Measurements from ENCODE around the gene CRYZL1.
A peak's percentile ranks its signal among the peaks of the same experiment; 100 is the strongest.
"Not testable (repeated sequence)": the region's sequence is repeated elsewhere in the genome, so short reads cannot be mapped to it uniquely, and the experiment has no call there.

Gene CRYZL1

DNA sequence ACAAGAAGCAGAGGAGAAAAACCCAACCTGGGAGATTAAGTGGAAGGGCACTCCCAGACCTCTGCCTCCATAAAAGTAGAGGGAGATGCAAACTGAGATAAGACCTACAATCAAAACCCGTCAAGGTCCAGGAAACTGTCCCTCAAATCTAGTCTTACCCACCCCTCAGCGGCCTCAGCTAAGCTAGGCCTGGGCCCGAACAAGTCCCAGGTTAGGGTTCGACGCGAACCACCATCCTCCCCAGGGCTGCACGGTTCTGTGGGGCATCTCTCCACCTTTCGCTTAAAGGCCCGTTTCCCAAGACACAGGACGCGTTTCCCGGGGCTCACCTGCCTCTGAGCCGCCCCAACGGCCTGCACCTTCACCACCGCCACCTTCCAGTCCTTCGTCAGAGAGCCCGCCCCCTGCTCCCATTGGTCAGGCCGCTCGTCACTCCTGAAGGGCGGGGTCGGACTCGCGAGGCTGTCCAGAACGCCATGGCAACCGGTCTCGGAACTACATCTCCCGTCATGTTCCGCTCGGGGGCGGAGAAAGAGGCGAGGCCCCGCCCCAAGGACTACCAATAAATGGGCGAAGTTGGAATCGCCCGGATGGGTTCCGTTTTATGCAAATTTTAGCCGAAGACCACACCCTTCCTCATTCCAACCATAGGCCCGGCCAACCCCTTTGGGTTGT lies at the start of gene CRYZL1:
Gene CRYZL1 (minus strand): TSS at position 390 of the 675 bp plus-strand sequence. CDS start 10,190 bp downstream, outside the sequence.
- DNase-seq = peak; percentile 98 to 99 (median 99)

DNA sequence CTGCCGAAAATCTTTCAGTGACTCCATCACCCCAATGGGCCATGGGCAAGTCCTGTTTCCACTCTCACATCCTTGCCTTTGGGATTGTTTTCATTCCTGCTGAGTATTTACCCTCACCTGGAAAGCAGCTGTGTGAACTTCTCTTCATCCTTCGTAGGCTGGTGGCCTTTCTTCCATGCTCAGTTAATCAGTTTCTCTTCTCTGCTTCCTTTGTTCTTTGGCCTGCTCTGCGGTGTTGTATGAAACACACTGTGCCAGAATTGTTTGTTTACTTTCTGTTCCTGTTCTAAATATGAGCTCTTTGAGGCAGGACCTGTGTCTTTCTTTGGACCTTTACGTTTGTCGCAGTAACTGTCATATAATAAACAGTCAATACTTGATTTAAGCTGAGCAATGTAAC lies 49.3 kb upstream of the CRYZL1 start:
- DNase-seq = no peak

DNA sequence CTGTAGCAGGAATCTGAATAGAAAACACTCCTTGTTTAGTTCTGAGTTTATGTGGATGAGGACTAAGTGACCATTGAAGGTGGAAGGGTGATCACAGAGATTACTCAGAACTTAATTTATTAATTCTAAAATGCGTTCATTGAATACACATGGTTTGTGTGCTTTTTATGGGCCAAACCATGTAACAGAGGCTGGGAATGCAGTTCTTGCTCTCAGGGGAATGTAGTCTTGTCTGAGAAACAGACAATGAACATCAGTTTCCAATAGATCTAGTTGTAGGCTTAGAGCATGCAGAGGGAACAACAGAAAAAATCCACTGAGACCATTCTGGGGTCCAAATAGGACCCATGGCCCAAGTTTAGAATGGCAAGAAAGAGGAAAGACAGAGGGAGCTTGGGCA lies 46.8 kb upstream of the CRYZL1 start:
- DNase-seq = no peak

DNA sequence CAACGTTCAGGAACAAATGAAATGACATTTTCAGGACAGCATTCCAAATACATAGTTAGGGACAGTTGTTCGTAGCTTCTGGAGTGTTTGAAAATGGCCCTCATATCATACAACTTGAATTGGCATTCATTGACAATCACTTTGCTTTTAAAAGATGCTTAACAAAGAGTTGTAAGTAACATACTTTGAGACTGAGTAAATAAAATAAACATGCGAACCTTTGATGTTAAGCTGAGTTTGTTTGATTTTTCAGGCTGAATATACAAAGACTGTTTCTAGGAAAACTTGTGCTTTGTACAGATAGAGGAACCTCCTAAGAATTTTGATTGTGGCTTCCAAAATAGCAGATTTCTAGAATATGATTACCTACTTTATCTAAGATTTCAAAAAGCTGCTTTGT lies 46.1 kb upstream of the CRYZL1 start:
- DNase-seq = no peak

DNA sequence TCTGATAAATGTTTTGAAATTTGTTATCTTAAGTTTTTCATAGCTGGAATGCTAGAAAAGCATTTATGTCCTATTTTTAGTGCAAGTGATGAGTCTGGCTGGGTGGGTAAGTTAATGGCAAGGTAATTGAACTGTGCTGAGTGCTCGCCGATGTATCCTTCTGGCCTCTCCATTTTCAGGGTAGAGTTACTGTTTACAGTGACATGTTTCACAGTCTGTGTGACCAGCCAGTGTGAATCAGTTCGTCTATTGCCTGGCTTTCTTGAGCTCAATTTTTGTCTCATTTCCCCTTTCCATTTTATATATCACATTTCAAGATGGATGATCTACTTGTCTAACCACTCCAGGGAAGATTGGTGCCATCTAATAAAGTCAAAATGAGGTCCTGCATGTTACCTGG lies 44.8 kb upstream of the CRYZL1 start:
- DNase-seq = no peak

DNA sequence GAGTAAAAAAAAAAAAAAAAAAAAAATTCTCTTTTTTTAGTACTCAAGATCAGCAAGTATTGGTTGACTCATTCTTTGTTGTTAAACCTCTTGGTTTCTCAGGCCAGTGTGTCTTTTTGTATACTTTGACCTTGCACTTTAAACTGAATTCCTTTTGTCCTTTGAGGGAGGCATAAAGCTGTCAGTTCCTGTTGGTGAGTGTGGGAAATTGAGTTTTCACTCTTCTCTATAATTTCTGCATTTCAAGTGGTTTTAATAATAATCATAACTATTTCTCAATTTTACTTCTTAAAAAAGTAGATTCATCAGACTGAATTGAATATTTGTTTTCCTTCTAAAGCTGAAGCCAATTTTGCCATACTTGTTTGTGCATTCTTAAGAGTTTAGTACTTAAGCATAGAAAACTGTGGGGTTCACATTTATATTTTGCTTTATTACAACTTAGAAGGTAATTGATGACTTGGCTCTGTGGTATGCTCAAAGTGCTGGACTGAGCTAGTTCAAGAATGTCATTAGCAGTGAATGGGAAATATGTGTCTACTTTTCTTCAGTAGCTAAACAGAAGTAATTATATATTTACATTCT lies 44.2 kb upstream of the CRYZL1 start:
- DNase-seq = no peak

DNA sequence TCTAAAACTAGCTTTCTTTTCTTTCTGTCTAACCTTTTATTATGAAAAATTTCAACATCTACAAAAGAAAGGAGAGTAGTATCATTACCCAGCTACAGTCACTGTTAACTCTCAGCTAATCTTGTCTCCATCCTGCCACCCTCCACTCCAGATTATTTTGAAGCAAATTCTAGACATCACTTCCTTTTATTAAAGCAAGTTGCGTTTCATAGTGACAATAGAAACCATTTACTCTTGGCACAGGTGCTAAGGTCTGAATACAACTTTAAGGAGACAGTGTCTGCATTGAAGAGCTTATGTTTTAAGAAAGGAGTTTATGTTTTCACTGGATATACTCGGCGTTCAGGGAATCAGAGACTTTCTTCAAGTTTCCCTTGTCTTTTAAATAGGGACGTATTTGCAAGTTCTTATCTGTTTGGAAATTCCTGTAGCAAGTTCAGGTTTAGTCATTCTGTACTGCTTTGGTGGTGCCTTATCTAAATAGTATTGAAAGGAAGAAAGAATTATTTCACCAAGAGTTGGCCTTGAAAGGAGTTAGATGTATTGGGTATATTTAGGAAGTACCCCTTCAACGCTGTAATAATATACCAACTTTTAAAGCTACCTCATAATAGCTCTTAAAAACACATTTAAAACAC lies 43.5 kb upstream of the CRYZL1 start:
- DNase-seq = no peak

DNA sequence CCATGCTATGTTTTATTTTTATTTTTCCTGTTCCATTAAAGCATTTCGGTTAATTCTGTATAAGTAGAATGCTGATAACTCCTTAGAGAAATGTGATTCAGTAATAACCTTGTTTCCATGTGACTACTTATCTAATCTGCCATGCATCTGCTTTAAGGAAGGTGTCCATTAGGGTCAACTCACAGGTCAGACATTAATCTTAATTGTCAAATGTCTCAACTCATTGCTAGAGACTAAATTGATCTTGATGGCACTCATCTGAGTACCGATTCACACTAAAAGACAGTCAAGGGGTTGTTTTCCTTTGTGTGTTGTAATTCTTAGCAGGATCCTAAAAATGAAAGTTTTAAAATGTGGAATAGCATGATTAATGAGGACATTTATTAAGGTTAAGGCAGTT lies 42.5 kb upstream of the CRYZL1 start:
- DNase-seq = no peak

DNA sequence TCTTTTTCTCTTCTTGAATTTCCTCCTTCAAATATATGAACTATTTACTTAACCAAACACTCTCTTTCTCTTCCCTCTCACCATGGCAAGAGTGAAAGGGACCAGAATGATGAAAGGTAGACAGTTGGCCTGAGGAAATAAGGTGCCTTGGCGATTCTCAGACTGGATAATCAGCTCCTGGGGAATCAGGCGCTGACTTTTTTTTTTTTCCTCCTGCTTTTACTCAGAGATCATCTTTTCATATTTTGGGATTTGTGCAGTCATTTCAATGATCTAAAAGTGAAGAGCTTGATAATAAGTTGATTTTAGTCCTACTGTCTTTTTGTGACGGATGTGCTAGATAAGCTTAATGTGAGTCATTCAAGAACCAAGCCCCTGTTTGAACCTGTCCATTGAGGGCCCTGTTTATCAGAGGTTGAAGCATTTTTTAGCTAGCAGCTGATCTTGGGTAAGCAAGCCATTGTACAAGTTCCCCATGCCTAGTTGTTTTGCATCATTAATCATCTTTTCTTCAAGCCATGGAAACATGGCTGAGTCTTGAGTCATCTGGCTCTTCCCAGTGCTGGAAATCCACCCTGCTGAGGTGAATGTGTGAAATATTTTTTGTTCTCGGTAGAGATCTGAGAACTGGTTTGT lies 41.6 kb upstream of the CRYZL1 start:
- no peak for DNase-seq

DNA sequence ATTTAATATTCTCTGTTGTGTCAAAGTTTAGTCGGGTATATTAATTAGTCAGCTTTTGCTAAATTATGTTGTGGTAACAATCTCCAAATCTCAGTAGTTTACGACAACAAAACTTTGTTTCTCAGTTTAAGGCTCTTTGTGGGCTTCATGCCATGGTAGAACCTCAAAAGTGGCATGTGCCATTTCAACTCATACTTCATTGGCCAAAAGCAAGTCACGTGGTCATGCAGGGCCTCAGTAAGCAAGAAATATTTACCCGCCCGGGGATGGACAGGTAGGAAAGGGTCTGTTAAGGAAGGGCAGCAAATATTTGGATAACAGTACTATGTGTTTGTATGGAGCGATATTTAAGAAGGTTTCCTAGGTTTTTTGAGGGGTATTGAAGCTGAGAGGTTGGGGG lies 39.3 kb upstream of the CRYZL1 start:
- no peak for DNase-seq

DNA sequence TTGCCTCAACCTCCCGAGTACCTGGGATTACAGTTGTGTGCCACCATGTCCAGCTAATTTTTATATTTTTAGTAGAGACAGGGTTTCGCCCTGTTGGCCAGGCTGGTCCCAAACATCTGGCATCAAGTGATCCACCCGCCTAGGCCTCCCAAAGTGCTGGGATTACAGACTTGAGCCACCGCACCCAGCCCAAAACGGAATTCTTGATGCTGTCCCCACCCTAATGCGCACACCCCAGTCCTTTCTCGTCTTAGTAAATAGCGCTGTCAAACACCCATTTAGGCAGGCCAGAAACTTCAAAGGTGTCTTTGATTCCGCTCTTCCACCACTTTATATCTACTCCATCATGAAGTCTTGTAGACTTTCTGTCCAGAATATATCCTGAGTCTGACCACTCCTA lies 35.9 kb upstream of the CRYZL1 start:
- DNase-seq = no peak

DNA sequence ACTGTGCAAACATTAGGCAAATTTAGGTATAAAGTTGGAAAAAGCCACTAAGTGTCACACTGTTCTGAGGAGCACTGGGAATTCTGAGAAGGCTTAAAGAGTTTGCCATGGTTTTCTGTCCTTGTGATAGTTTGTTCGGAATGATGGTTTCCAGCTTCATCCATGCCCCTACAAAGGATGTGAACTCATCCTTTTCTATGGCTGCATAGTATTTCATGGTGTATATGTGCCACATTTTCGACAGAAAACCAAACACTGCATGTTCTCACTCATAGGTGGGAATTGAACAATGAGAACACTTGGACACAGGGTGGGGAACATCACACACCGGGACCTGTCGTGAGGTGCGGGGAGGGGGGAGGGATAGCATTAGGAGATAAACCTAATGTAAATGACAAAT lies 35.1 kb upstream of the CRYZL1 start:
- DNase-seq = not testable (repeated sequence)

DNA sequence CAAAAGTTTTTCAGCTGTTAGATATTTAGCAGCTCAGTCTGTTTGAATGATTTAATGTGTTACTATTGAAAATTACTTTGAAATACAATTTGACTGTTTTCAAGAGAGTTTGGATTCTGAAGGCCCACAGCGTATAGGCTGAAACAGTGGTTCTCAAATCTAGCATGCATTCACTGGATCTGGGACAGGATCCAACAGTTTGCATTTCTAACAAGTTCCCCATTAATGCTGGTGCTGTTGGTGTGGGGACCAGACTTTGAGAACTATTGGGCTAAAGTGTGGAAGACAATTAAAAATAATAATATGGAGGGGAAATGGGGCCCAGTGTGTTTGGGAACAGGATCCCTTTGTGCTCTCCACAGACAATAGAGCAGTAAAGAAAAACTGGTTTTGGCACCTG lies 32.7 kb upstream of the CRYZL1 start:
- no peak for DNase-seq

DNA sequence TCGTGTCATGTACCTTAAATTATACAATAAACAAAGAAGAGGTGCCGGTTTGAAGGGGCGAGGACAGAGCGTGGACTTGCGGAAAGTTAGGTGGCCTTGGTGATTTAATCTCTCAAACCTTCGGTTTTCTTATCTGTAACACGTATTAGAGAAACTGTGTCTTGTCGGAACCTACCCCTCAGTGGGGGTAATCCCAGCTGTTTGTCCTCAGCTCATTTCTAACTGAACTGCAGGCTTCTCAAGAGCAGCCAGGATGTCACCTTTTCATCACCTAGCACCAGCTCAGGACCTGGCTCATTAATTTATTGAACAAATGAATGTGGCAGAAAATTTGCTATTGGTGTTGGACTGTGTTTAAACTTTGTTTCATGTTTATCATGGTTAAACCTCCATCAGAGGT lies 31.9 kb upstream of the CRYZL1 start:
- no peak for DNase-seq

DNA sequence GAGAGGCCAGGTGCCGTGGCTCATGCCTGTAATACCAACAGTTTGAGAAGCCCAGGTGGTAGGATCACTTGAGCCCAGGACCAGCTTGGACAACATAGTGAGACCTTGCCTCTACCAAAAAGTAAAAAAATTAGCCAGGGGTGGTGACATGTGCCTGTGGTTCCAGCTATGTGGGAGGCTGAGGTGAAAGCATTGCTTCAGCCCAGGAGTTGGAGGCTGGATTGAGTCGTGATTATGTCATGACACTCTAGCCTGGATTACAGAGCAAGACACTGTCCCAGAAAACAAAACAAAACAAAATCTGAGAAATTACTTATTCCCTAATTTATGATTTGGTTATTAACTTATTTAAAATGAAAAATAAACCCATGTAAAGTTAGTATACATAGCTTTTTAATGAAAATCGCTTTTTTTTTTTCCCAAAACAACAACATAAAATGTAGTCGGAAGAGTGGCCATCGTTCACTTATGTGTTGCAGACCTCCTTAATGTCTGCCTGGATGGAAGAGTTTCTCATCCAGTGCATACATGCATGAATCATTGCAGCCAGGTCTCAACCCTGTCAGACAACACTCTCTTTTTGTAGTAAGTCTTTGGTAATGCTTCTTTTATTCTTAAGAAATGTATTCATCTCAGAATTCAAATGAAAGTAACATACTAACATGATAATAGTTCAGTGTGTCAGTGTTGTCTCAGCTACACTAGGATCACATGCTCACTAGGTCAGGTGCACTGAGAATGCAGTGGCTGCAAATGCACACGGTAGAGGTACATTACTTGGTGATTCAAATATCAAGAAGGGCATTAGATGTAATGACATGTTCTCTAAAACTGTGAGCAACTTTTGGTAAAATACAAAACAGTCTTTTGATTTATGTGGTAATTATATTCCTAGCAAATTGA lies 28.8 kb upstream of the CRYZL1 start:
- DNase-seq = no peak

DNA sequence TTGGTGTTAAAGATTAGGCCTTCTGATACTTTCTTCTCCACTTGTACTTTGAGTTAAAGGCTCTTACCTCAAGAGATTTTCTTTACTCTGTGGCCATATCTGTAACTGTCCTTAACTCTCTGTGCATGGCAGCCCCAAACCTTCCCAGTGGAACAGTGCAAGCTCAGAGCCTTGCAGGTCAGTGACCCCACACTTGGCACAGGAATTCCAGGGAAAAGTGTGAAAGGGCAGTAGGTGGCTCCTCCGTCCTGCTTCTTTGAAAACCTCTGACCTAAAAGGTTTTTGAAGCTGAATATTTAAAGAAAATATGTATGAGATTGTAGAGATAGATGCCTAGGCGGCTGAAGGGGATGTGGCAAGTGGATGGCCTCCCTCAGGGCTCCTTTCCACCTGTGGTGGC lies 27.1 kb upstream of the CRYZL1 start:
- no peak for DNase-seq

DNA sequence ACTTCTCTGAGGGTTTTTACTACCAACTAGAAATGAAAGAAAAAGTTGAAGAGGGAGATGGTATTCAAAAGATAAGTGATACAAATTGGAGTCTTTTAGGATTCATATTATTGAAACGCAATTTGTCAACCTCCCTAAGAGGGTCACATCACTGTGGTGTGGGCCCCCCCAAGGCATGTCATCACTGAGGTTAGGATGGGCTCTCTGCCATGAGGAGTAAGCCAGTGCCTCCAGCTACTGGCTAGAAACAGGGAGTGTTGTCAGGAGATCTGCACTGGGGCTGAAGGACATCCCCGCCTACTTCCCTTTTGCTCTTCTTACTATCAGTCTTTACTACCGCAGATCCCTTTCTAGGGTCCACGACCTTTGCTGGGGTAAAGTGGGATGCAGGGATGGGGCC lies 26.6 kb upstream of the CRYZL1 start:
- DNase-seq = no peak

DNA sequence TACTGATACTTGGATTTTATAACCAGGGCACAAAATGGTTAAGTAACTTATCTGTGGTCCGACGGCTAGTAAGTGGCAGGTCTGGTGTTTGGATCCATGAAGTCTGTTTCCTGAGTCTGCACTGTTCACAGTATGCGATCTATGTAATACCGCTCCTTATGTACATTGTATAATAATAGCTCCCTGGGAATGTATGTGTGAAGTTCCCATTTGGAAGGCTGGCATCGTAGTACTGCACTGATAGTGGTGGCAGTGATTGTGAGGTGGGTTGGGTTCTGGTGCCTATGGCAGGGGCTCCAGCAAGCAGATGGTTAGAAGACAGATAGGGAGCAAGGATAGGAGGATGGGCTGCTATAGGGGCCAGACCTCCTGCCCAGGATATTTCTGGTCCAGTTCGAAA lies 26.1 kb upstream of the CRYZL1 start:
- DNase-seq = no peak

DNA sequence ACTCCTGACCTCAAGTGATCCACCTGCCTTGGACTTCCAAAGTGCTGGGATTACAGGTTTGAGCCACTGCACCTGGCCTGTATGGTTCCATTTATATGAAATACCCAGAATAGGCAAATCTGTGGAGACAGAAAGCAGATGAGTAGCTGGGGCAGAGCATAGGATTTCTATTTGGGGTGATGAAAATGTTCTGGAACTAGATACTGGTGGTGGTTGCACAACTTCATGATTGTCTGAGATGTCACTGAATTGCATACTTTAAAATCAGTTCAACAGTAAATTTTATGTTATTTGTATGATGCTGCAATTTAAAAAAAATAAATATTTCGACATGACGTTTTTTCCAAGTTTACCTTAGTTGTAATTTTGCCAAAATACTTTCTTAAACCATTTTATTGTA lies 24.6 kb upstream of the CRYZL1 start:
- DNase-seq = no peak

DNA sequence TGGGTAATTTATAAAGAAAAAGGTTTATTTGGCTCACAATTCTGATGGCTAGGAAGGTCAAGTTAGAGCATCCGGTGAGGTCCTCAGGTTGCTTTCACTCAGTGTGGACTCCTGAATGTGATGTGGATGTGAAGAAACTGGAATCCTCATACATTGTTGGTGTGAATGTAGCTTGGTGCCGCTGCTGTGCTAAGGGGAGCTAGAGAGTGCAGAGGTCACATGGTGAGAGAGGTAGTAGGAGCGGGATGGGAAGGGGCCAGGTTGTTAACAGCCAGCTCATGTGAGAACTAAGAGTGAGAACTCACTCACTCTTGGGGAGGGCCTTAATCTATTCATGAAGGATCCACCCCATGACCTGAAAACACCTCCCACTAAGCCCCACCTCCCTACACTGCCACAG lies 22.6 kb upstream of the CRYZL1 start:
- no peak for DNase-seq

DNA sequence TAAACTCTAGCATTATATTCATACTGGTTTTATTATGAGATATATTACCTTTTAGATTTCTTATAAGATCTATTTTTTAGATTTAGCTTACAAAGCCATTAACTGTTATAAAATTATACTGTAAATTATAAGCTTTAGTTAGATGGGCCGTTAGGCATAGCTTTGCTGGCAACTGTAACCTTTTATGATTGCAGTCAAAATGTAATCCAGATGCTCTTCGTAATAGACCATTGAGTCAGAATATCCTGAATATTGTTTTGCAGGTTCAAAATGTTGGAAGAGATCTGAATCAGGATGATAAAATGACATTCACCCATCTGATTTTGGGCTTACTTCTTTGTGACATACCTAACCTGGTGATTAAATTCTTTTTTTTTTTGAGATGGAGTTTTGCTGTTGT lies 21.7 kb upstream of the CRYZL1 start:
- DNase-seq = no peak

DNA sequence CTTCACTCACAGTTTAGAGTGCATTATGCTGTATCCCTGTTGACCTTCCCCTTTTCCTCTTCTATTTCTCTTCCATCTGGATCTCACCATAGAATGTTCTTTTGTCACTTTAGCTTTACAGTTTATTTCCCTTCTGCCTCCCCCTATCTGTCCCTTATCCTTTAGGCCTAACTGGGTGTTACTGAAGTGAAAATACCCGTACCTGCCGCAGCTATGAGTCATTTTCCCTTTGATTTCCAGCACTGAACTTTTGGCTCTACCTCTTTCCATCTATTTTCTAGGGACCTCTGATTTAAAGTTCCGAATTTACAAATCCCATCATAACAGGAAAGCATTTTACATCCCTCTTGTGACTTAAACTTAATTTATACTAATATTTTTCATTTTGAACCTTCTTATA lies 20.5 kb upstream of the CRYZL1 start:
- DNase-seq = no peak

DNA sequence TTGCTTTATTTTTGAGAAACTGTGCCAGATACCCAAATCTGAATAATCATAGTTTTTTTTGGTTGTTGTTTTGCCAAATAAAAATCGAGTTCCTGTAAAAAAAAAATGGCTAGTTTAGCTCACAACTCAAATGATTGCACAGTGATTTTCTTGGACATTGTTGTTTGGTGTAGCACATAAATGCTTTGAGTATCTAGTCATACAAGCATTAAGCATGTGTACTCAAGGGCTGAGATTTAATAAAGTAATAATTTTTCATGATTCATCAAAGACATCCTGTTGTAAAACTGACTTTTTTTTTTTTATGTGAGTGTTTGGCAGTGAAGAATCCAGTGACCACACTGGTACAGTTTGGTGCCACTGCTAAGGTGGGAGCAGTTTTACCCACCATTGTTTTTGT lies 19.6 kb upstream of the CRYZL1 start:
- DNase-seq = no peak

Data from activated CD4-positive, CD25-positive, alpha-beta regulatory T cell (primary cell).